ENCODE data around the gene CXorf58.

- TF ChIP-seq CTCF (IDR thresholded peaks at IDR 0.05; ENCODE audit: insufficient read depth, low read length, poor library complexity, severe bottlenecking) (no peak), EZH2phosphoT487 (conservative IDR thresholded peaks at IDR 0.05; ENCODE audit: low read length) (no peak)
Measured at GRCh38 chrX:23938690-23939089, 30.9 kb downstream of the CXorf58 start.
